Posterior vena cava (tissue), 2 donors: Measurements from ENCODE around the gene CENPA. TPM values are rescaled to one million over a fixed set of nuclear protein-coding genes. Genes with fewer than 3 reads are reported as not detected.

Experiments used
- DNase-seq: peaks from one replicate; pipeline ENCODE4 v3.0.0-alpha.2; 2020; ENCODE audit warnings: low spot score
- intact Hi-C, 2 donors: fragments of 100-400 bp; cut with DNase I; formaldehyde crosslinking; loops; one replicate each; pipeline versions ENCODE4 v1.14.1 to v1.14.2; 2022 to 2023
- total RNA-seq, 2 donors: library from RNA; stranded (reverse); fragmentation: NEBNext Ultra II Directional; extraction: Animal tissue kit (Norgen Biotek cat#: 25700); gene quantifications; one replicate each; pipeline ENCODE4 v1.2.1, GENCODE V29; 2021
- donor health status: DM: yes; HTN: yes; CAD: no.
- donor health status: DM: yes; HTN: yes; CAD: no.

Gene CENPA
- total RNA-seq, 2 donors from 2014 or later = 1.2 TPM; not detected in 1

DNA sequence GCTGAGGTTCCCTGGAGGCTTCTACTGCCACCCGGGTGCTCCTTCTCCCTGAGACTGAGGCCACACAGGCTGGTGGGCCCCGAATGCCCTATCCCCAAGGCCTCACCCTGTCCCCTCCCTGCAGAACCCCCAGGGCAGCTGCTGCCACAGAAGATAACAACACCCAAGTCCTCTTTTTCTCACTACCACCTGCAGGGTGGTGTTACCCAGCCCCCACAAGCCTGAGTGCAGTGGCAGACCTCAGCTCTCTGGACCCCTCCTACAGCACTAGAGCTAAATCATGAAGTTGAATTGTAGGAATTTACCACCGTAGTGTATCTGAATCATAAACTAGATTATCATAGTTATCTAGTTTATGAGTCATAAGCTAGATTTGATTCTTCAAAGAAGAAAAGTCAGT lies 7.3 kb upstream of the CENPA start:
- intact Hi-C loops = no loop called here

DNA sequence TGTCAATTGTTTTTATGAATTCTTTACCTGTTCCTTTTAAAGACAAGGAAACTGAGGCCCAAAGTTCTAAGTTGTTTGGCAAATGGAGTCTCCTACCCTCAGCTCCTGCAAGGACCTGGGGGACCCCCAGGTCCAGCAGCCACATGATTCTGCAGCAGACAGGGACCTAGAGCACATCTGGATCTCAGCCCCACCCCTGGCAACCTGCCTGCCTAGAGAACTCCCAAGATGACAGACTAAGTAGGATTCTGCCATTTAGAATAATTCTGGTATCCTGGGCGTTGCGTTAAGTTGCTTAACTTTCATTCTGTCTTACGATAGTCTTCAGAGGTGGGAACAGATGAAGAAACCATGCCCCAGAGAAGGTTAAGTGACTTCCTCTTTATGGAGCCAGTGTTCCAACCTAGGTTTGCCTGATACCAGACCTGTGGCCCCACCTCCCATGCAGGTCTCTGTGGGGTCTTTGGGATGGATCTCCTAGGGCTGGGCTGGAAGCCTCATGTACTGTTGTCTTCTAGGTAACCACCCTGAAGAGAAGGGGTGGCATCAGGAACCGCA lies 5.6 kb upstream of the CENPA start:
- intact Hi-C loops = no loop called here

More for the DNA sequence above, 7.3 kb upstream of the CENPA start:
- peak; percentile 67 for DNase-seq

DNA sequence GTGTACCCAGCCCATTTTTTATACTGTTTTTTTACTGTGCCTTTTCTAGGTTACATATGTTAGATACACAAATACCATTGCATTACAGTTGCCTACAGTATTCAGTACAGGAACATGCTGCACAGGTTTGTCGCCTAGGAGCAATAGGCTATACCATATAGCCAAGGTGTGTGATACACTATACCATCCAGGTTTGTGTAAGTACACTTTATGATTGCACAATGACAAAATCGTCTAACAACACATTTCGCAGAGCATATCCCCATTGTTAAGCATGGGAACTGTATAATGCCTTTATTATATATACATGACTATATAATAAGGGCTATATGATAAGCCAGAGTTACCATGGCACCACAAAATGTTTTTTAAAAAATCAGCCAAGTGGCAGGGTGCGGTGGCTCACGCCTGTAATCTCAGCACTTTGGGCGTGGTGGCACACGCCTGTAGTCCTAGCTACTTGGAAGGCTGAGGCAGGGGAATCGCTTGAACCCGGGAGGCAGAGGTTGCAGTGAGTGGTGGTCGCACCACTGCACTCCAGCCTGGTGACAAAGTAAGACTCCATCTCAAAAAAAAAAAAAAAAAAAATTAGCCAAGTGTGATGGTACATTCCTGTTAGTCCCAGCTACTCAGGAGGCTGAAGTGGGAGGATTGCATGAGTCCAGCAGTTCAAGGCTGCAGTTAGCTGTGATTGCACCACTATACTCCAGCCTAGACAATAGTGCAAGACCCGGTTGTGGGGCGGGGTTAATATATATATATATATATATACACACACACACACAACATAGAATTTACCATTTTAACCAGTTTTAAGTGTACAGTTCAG lies 2.8 kb upstream of the CENPA start:
- DNase-seq = peak; percentile 32
- intact Hi-C loops = no loop called here

More for the DNA sequence above, 5.6 kb upstream of the CENPA start:
- DNase-seq = peak; percentile 53

DNA sequence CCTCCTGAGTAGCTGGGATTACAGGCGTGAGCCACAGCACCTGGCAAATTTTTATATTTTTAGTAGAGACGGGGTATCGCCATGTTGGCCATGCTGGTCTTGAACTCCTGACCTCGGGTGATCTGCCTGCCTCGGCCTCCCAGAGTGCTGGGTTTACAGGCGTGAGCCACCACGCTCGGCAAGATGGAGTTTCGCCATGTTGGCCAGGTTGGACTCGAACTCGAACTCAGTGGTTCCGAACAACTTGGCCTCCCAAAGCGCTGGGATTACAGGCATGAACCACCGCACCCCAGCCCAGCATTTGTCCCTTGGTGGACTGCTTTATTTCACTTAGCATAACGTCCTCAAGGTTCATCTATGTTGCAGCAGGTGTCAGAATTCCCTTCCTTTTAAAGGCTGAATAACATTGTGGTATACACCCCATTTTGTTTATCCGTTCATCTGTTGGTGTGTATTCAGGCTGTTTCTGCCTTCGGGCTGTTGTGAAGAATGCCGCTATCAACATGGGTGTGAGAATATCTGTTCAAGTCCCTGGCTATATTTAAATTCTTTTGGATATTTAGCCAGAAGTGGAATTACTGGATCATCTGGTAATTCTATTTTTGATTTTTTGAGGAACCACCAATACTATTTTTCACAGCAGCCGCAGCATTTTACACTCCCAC lies 1.2 kb upstream of the CENPA start:
- peak; percentile 73 for DNase-seq
- intact Hi-C loops = no loop called here

DNA sequence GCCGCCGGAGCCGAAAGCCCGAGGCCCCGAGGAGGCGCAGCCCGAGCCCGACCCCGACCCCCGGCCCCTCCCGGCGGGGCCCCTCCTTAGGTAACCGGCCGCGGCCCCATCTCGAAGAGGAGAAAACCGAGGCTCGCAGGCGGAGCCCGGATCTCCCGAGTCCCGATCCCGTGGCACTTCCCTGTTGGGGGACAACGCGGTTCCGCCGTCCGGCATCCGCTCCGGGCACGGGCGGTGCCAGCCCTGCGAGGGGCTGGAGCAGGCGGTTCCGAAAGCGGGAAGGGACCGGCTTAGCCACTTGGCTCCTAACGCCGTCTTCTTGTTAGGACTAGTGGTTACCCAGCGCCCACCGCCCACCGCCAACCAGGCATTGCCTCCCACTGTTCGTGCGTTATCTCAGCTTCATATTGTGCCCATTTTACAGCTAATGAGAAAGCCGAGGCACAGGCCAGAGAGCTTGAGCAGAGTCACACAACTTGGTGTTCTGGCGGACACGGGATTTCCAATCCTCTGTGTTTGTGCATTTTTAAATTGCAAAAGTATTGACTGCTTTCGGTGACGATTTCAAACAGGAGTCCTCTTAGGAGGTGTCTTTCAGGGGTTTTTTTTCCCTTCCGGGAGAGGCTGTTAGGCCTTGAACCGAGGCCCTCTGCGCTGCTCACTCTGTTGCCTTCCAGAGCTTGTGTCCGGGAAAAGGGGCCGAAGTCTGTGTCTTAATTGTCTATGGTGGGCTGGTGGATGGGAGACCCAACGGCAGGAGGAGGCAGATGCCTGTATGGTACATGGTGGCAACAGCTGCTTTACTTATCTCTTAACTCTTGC lies 562 bp downstream of the CENPA start:
- intact Hi-C loops = no loop called here
- DNase-seq = peak; percentile 84

DNA sequence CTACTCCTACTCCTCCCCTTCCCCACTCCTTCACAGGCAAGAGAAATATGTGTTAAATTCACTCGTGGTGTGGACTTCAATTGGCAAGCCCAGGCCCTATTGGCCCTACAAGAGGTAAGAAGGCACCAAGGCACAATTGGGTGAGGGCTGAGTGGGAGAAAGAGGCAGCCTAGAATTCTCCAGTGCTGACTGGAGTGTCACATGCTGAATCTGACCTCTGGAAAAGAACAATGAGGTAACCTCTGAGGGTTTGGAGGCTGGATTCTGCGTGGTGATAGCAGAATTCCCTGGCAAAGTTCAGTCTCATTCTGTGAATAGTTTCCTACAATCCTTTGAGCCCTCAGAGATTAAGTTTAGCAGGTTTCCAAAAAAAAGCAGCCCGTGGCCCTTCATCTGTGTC lies 6.9 kb downstream of the CENPA start:
- intact Hi-C loops = no loop called here
- no peak for DNase-seq

DNA sequence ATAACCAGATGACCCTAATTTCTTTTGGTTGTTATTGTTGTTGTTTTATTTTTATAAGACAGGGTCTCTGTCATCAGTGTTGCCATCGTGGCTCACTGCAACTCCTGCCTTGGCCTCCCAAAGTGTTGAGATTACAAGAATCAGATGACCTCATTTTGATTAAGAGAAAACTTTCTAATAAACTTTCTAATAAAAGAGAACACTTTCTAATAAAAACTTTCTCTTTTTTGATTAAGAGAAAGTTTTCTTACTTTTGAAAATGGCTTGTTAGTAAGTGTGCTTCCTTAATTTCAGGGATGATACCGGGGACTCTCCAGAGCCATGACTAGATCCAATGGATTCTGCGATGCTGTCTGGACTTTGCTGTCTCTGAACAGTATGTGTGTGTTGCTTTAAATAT lies 7.7 kb downstream of the CENPA start:
- DNase-seq = no peak
- intact Hi-C loops = no loop called here

DNA sequence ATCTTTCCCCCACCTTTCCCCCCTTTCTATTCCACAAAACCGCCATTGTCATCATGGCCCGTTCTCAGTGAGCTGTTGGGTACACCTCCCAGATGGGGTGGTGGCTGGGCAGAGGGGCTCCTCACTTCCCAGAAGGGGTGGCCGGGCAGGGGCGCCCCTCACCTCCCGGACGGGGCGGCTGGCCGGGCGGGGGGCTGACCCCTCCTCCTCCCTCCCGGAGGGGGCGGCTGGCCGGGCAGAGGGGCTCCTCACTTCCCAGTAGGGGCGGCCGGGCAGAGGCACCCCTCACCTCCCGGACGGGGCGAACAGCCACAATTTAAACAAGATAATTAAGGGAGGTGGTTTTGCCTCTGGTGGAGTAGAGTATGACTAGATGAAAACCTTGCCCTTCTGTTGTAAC lies 9.3 kb downstream of the CENPA start:
- intact Hi-C loops = loop anchor here in 1 of 2 donors (5.0 kb wide), 1 partner anchor 1108 kb away; no protein-coding TSS in a partner anchor
- DNase-seq = peak; percentile 49

DNA sequence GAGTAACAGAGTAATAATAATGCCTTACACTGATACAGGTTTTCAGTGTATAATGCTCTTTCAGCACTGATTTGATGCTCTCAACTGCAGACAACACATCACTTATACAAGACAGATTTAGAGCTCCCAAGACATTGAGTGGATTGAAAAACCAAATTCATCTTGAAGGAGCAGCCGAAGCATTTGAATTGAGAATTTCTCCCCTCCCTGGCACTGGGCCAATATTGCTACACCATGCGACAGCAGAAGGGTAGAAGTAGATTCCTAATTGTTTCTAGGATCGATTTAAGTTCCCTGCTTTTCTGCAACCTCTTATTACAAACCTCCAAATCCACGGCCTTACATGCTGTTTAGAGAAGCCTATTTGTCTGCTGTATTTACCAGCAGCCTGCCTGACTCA lies 15.5 kb downstream of the CENPA start:
- intact Hi-C loops = no loop called here
- DNase-seq = no peak

DNA sequence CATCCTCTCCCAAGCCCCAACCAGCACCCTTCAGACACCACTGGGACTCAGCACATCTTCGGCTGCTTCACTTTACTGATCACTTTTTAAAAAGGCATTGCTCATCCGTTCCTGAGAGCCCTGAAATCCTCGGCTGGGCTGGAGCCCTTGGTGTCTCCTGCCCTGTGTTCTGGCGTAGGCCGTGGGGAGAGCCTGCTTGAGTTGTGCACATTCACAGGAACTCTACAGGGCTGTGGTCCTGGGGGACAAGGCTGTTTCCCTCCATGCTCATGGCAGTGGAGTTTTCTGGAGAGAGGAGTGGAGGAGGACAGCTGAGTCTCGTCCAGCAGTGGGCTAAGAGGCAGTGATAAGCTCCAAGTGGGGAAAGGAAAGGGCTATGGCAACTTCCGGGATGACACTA lies 15.9 kb downstream of the CENPA start:
- intact Hi-C loops = no loop called here
- no peak for DNase-seq

DNA sequence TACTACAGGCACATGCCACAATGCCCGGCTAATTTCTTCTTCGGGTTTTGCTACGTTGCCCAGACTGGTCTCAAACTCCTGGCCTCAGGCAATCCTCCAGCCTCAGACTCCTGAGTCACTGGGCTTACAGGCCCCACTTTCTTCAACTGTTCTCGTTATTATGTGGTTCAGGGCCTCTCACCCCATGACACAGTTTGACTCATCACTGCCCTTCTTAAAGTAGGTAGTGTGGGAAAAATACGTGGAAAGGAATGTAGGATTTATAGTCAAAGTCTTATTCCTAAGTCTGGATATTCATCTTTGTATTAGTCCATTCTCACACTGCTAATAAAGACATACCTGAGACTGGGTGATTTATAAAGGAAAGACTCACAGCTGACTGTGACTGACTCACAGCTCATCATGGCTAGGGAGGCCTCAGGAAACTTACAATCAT lies 19.4 kb downstream of the CENPA start:
- DNase-seq = no peak
- intact Hi-C loops = no loop called here

DNA sequence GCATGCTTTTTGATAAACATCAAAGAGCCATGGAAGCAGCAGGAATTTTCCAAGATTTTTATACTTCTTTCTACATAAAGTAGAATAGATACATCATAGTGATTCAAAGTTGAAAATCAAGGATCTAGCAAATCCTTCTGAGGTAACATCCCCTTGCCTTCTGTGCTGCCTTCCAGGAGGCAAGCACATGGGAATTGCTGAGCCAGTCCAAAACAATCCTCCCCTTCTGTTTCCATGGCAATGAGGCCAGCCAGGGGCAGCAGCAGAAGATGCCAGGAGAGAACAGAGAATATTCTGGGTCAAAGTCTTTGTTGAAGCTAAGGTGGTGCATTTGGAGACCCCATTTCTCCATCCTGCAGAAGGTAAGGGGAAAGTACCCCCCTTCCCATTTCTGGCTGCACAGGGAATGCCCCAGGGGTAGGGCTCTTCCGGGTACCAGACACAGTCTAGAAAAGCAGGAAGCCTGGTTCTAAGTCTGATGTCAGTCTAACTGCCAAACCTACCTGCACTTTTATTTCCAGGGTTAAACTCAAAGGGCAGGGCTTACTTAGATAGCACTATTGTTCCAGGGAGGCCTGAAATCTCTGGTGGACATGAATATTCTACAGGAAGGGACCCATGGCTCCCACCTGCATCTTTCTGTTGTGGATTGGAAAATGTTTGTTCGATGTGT lies 22.1 kb downstream of the CENPA start:
- DNase-seq = no peak
- intact Hi-C loops = no loop called here

DNA sequence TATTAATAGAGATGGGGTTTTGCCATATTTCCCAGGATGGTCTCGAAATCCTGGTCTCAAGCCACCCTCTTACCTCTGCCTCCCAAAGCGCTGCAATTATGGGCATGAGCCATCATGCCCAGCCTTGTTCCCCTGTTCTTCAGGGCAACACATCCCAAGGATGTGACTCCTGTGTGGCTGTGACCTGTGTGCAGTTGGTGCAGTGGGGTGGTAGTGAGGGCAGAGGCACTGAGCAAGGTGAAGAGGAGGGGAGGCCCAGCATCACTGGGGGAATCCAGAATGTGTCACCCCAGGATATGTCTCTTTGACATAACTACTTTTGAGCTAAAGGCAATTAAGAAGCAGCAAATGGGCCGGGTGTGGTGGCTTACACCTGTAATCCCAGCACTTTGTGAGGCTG lies 23.4 kb downstream of the CENPA start:
- no peak for DNase-seq
- intact Hi-C loops = no loop called here

DNA sequence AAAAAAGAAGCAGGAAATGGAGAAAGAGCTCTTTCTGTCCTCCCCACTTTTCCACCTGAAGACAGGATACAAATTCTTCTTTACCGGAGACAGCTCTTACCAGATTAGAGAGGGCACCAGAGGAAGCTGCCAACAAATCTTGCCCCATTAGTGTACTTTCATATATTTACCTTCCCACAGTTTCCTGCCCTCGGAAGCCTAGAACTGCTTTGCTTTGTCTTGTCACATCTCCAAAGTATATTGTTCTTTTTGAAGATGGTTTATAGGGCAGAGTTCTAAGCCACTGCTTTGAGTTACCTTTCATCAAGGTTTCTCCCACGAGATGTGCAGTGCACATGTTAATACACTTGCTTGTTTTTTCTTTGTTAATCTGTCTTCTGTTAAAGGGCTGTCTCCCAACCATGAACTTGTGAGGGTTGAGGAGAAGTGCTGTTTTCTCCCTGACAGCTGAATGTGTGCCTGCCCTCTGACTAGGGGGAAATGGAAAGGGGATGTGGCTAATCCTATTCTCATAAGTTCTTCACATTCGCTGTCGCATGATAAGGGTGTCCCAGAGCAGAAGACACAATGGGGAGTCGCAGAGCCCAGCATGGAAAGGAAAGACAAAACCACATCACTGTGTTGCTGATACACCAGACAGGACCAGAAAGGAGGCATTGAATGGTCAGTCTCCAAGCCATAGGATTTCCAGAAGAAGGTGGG lies 24.2 kb downstream of the CENPA start:
- intact Hi-C loops = no loop called here
- no peak for DNase-seq

DNA sequence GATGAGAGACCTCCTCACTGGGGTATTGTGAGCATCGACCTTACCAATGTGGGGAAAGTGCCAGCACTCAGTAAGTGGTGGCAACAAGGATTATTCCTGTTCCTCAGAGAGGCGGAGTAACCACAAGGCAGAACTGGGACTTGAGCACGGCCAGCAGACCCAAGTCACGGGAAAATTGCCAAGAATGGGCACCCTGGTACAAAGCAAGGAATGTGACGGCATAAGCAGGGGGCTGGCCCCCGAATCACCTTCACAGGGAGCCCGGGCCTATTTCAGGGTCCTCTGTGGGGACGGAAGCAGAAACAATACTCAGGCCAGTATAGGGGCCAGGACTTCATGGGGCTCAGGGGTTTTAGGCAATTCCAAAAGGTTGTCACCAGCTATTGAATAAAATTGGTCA lies 25.4 kb downstream of the CENPA start:
- intact Hi-C loops = no loop called here
- DNase-seq = peak; percentile 64

DNA sequence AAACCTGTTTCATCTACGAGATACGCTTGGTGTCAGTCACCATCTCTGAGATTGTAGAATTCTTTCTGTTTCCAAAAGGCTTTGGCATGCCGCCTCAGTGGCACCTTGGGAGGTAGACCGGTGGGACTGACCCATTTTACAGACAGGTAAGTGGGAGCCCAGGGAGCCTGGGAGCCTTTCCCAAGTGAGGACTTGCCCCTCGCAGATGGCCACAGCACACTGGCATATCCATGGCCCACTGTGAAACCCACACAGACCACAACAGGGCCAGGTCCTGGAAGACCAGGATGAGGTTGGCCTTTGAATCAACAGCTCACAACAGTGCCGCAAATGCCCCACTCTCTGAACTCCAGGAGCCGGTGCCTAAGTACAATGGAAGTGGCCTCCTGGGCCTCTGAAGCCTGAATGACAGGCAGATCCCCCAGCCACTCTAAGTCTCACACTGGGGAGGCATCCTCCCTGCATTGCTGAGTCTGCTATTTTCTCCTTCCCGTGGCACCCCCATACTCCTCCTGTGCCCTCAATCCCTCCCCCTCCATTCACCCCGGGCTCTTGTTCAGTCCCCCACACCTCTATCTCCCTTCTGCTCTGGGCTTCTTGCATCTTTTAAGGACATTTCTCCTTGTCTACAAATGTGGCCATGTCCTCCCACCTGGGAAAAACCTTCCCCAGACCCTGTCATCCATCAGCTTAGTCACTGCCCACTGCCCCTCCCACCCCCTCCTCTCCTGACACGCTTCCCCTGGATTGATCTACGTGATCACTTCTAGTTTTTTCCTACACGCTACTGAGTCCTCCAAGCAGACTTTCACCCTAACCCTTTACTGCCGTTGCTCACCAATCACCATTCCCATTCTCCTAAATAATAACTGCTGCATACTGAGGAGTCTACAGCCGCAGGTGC lies 26.2 kb downstream of the CENPA start:
- intact Hi-C loops = no loop called here
- DNase-seq = no peak

DNA sequence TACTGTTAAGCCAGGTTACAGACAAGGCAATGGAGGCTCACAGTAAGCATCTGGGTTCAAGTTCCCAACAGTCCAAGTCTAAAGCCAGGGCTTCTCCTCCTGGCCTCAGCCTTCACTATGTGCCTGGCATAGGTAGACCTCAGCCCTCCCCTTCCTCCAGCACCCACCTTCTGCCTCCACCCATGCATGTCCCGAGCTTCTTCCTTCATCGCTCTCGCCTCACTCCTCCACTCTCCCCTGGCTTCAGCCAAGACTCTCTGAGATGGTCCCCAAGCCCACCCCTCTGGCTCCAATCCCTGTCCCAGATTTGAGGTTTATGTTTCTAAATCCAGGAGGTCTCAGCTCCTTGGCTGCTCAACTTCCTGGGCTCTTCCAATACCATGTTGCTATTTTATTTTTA lies 26.9 kb downstream of the CENPA start:
- intact Hi-C loops = no loop called here
- no peak for DNase-seq
